Activated CD8-positive, alpha-beta T cell treated with anti-CD3 and anti-CD28 coated beads, Interleukin-2, amount 10 ng/mL, durations not matched to agents 7 days and 5 days (primary cell): ENCODE measurements around the gene TMEM121B. TPM values are rescaled to one million over a fixed set of nuclear protein-coding genes. Genes with fewer than 3 reads are reported as not detected.
"Not testable (repeated sequence)": the region's sequence is repeated elsewhere in the genome, so short reads cannot be mapped to it uniquely, and the experiment has no call there.

ENCODE experiments used
- ATAC-seq: fragments of 150-1000 bp; cut with Tn5 transposase; one replicate; pipeline ENCODE4 v1.10.0; 2021; ENCODE audit warnings: moderate library complexity
- CTCF ChIA-PET: fragments of 350-600 bp; sonication (Branson Sonifier 250); formaldehyde crosslinking; loops from one replicate; lab custom pipeline; 2021; ENCODE audit warnings: antibody characterized with exemption; lab: Charles Lee
- POLR2A ChIA-PET: fragments of 350-600 bp; sonication (Branson Sonifier 250); formaldehyde crosslinking; loops from one replicate; lab custom pipeline; 2021; ENCODE audit warnings: antibody characterized with exemption; lab: Charles Lee
- DNase-seq: peaks from one replicate; pipeline ENCODE4 v3.0.0-alpha.2; 2020
- H3K27ac Mint-ChIP-seq: one replicate; pipeline ENCODE4 v1.8.0; 2021; ENCODE audit warnings: mild to moderate bottlenecking, mixed read lengths
- H3K27me3 Mint-ChIP-seq: one replicate; pipeline ENCODE4 v1.8.0; 2021; ENCODE audit warnings: low read depth, mixed read lengths
- H3K36me3 Mint-ChIP-seq: one replicate; pipeline ENCODE4 v1.8.0; 2021; ENCODE audit warnings: low read depth, mixed read lengths
- H3K4me1 Mint-ChIP-seq: one replicate; pipeline ENCODE4 v1.8.0; 2021; ENCODE audit warnings: low read depth, mixed read lengths
- H3K4me3 Mint-ChIP-seq: one replicate; pipeline ENCODE4 v1.8.0; 2021; ENCODE audit warnings: mild to moderate bottlenecking, mixed read lengths
- H3K9me3 Mint-ChIP-seq: one replicate; pipeline ENCODE4 v1.8.0; 2022; ENCODE audit warnings: mixed read lengths; ENCODE audit not compliant: insufficient read depth
- total RNA-seq, 2 experiments: library from RNA; stranded (reverse); gene quantifications; one replicate each; pipeline ENCODE4 v1.2.3, GENCODE V29; 2021

The TMEM121B gene
- total RNA-seq, 2 experiments from 2014 or later, result 0.11 to 0.18 TPM

DNA sequence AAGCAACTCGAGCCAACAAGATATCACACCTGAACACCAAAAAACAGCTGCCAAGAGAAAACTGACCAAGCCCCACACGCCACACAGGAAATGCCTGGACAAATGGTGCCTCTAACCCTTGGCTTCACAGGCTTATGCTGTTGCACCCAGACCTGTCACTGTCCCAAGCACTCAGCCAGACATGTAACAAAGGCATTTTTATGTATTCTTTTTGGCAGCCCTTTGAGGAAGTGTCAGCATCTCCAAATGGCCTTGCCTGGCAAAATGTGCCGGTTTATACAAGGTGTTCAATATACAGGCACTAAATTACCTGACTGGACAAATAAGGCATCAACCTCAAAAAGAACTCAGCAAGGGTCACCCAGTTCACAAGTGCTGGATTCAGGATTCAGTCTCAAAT lies 31.8 kb upstream of the TMEM121B start:
- peaks cover 31% of the 10 kb centered on the region for H3K4me1 Mint-ChIP-seq
- H3K27me3 Mint-ChIP-seq, result no peaks in the 10 kb centered on the region
- no peaks in the 10 kb centered on the region for H3K9me3 Mint-ChIP-seq
- H3K27ac Mint-ChIP-seq, result no peak overlapping the region
- no peak overlapping the region for H3K4me3 Mint-ChIP-seq
- no peak for ATAC-seq
- POLR2A ChIA-PET, result no interaction called here
- CTCF ChIA-PET, result interaction anchor here (1.9 kb wide), 1 partner anchor 19 kb away, joined by 5 read pairs; no protein-coding TSS in a partner anchor
- DNase-seq, result no peak
- H3K36me3 Mint-ChIP-seq, result peaks cover 14% of the 10 kb centered on the region

DNA sequence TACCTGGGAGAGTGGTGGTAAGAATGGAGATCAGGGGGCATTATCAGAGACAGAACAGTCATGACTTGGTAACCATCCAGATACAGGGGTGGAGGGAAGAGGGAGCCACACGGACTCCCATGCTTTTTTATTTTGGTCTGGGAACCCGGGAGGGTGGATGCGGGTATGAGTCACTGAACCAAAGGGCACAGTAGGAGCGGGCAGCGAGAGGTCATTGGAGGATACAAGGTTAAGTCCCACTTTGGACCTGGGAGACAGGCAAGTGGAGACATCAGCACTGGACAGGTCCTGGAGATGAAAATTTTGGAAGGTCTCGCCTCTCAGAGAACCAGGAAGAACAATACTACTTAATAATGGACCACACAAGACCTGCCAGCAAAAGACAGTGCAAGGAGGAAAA lies 31.2 kb upstream of the TMEM121B start:
- Mint-ChIP-seq H3K36me3 (peaks cover 20% of the 10 kb centered on the region), H3K9me3 (no peaks in the 10 kb centered on the region), H3K4me3 (no peak overlapping the region), H3K27ac (no peak overlapping the region), H3K27me3 (no peaks in the 10 kb centered on the region), H3K4me1 (peaks cover 26% of the 10 kb centered on the region)
- no peak for ATAC-seq
- POLR2A ChIA-PET, result no interaction called here
- CTCF ChIA-PET, result interaction anchor here (1.9 kb wide), 1 partner anchor 19 kb away, joined by 5 read pairs; no protein-coding TSS in a partner anchor
- no peak for DNase-seq

DNA sequence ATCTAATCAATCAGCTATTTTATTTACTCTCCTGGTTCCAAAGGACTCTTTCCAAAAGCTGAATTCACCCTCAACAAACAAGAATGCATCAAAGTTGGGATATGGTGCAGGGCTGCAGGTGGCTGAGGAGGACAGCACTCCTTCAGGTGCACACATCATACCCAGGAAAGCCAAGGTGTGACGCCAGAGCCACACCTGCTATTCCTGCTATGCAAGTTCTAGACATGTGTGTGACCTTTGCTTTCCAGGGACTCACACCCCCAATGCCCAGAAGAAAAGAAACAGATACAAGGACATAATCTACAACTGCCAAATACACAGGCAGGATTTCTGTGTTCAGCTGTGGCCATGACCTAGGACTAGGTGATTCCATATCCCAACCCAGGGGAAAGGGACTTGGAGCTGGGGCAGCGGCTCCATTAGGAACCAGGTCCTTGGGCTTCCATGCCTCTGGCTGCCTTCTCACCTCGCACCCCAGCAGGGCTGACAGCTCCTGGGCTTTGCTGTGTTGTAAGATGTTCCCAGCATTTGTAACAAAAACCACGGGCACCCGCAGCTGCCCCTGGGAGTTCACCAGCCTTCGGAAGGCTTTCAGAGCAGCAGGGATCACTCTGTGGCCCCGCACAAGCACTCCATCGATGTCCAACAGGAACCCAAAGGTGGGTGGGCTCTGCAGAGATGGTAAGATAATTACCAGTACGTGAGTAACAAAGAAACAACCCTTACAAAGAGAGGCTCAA lies 28.1 kb upstream of the TMEM121B start:
- CTCF ChIA-PET, result interaction anchor here (2.1 kb wide), 1 partner anchor 22 kb away, joined by 9 read pairs; no protein-coding TSS in a partner anchor

DNA sequence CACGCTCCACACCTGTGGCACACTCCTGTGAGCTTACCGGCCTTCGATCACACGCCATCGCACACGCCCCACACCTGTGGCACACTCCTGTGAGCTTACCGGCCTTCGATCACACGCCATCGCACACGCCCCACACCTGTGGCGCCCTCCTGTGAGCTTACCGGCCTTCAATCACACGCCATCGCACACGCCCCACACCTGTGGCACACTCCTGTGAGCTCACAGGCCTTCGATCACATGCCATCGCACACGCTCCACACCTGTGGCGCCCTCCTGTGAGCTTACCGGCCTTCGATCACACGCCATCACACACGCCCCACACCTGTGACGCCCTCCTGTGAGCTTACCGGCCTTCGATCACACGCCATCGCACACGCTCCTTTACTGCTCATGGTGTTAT lies 26.3 kb upstream of the TMEM121B start:
- H3K27me3 Mint-ChIP-seq, H3K27ac Mint-ChIP-seq, ATAC-seq, POLR2A ChIA-PET, H3K4me3 Mint-ChIP-seq, H3K9me3 Mint-ChIP-seq, DNase-seq: not testable (repeated sequence)
- Mint-ChIP-seq H3K4me1 (peaks cover 13% of the 10 kb centered on the region), H3K36me3 (peaks cover 25% of the 10 kb centered on the region)
- CTCF ChIA-PET, result interaction anchor here (1.2 kb wide), 1 partner anchor 73 kb away, joined by 3 read pairs; no protein-coding TSS in a partner anchor

More for the DNA sequence above, 28.1 kb upstream of the TMEM121B start:
- ATAC-seq (no peak), DNase-seq (no peak)
- no peak overlapping the region for H3K4me3 Mint-ChIP-seq
- no peaks in the 10 kb centered on the region for H3K9me3 Mint-ChIP-seq
- no peak overlapping the region for H3K27ac Mint-ChIP-seq
- peaks cover 13% of the 10 kb centered on the region for H3K4me1 Mint-ChIP-seq
- no peaks in the 10 kb centered on the region for H3K27me3 Mint-ChIP-seq
- peaks cover 18% of the 10 kb centered on the region for H3K36me3 Mint-ChIP-seq
- POLR2A ChIA-PET, result no interaction called here

DNA sequence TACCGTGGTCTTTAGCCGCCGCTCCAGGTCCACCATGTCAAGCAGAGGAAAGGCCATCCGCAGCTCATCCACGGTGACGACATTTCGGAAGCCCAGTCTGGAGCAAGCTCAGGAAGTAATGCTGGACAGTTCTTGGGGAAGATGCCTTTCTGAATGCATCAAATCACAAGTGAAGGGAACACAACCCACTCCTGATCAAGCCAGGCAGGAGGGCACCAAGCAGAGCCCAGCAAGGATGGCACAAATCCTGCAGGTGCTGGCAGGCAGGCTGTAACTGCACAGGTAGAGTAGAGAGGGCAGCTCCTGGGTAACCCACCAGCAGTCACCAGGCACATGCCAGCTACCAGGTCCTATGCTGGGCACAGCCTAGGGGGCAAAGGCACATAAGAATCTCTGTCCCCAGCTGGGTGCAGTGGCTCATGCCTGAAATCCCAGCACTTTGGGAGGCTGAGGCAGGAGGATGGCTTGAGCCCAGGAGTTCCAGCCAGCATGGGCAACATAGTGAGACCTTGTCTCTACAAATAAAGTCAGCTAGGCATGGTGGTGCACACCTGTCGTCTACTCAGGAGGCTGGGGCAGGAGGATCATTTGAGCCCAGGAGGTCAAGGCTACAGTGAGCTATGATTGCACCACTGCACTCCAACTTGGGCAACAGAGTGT lies 24.0 kb upstream of the TMEM121B start:
- peak overlapping the region; percentile 34 for H3K27ac Mint-ChIP-seq
- POLR2A ChIA-PET, result interaction anchor here (0.5 to 0.7 kb wide), 2 partner anchors 29 to 35 kb away, joined by 3 read pairs; no protein-coding TSS in a partner anchor
- peaks cover 27% of the 10 kb centered on the region for H3K36me3 Mint-ChIP-seq
- CTCF ChIA-PET, result interaction anchor here (0.5 to 1.6 kb wide), 2 partner anchors 27 to 345 kb away, joined by 3 to 5 read pairs; no protein-coding TSS in a partner anchor
- no peaks in the 10 kb centered on the region for H3K27me3 Mint-ChIP-seq
- peaks cover 8% of the 10 kb centered on the region for H3K4me1 Mint-ChIP-seq
- no peaks in the 10 kb centered on the region for H3K9me3 Mint-ChIP-seq
- ATAC-seq (no peak), DNase-seq (no peak)
- no peak overlapping the region for H3K4me3 Mint-ChIP-seq

DNA sequence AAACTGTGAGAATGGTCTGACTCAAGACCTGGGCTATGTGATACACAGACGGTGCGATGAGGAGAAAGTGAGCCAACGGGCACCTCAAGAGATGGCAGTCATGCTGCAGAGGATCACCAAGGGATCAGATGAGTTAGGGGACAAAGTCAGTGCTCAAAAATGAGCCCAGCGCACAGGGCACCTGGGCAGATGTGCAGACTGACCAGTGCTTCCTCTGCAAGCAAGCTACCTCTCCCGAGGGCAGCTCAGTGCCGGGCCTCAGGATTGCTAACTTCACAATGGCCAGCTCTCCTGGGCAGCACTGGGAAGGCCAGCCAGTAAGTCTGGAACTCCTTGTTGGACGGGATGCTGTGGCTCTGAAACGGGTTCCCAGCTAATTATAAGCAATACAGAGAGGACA lies 22.7 kb upstream of the TMEM121B start:
- Mint-ChIP-seq H3K27me3 (no peaks in the 10 kb centered on the region), H3K9me3 (no peaks in the 10 kb centered on the region), H3K27ac (no peak overlapping the region), H3K4me3 (no peak overlapping the region), H3K36me3 (peaks cover 31% of the 10 kb centered on the region), H3K4me1 (peaks cover 5% of the 10 kb centered on the region)
- POLR2A ChIA-PET, result no interaction called here
- ATAC-seq (no peak), DNase-seq (no peak)
- CTCF ChIA-PET, result no interaction called here

DNA sequence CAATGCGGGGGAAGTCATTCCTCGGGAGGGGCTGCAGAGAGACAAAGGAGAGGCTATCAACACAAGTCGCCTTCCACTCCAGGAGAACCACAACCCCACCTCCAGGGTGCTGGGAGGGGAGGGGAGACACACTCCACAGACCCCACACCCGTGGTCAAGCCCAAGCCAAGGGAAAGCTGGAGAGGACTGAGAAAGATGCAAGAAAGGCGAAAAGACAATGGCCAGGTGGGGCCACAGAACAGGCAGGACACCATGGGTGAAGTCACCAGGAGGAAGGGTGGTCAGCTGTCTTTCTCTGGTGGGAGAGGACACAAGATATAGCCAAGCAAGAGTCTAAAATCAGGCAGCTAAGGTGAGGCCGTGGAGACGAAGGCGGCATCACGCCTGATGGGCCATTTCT lies 21.9 kb upstream of the TMEM121B start:
- Mint-ChIP-seq H3K36me3 (peaks cover 34% of the 10 kb centered on the region), H3K9me3 (no peaks in the 10 kb centered on the region), H3K4me3 (no peak overlapping the region), H3K27me3 (no peaks in the 10 kb centered on the region), H3K27ac (no peak overlapping the region), H3K4me1 (no peaks in the 10 kb centered on the region)
- no peak for ATAC-seq
- ChIA-PET POLR2A (no interaction called here), CTCF (interaction anchor here (0.7 to 1.3 kb wide), 2 partner anchors 19 to 225 kb away, joined by 3 read pairs; no protein-coding TSS in a partner anchor)
- no peak for DNase-seq

DNA sequence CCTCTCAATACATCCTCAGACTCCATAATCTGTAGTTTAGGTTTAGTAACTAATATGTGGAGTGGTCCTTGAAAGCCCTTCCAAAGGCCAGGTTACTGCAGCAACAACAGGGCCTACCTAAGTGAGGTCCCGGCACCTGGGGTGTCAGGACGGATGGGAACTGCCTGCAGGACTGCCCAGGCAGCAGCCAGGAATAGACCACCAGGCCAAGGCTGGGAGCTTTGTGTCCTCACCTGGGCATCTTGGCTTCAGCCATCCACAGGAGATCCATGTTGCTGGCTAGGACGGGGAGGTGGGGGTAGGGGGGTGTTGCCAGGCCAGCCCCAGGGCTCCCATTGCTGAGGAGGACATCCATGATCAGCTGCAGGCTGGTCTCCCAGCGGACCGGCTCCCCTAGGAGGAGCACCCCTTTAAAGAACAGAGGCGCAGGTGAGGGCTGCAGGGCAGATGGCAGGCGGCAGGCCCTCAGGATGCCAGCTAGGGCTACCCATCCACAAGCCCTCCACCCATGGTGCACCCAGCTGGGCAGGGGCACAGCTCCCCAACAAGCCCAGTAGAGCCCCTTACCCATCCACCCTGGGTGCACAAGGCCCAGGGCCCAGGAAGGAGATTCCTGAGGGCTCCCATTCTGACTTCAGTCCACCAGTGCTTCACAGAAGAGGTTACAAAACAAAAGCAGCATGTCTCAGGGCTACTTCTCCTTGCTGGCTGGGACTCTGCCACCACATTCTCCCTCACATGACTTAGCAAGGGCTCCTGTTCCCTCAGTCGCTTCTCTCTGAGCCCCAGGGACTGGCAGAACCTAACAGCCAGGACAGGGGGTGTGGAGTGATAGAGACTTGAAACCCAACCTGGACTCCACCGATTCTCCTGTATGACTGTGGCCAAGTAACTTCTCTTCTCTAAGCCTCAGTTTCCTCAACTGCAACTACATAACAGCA lies 19.9 kb upstream of the TMEM121B start:
- DNase-seq, result no peak
- ATAC-seq, result no peak
- H3K27me3 Mint-ChIP-seq, result no peaks in the 10 kb centered on the region
- H3K27ac Mint-ChIP-seq, result peak overlapping the region; percentile 67
- no peak overlapping the region for H3K4me3 Mint-ChIP-seq
- H3K36me3 Mint-ChIP-seq, result peaks cover 29% of the 10 kb centered on the region
- no peaks in the 10 kb centered on the region for H3K4me1 Mint-ChIP-seq
- POLR2A ChIA-PET, result no interaction called here
- no peaks in the 10 kb centered on the region for H3K9me3 Mint-ChIP-seq
- CTCF ChIA-PET, result interaction anchor here (0.9 kb wide), 1 partner anchor 30 kb away, joined by 3 read pairs; no protein-coding TSS in a partner anchor

DNA sequence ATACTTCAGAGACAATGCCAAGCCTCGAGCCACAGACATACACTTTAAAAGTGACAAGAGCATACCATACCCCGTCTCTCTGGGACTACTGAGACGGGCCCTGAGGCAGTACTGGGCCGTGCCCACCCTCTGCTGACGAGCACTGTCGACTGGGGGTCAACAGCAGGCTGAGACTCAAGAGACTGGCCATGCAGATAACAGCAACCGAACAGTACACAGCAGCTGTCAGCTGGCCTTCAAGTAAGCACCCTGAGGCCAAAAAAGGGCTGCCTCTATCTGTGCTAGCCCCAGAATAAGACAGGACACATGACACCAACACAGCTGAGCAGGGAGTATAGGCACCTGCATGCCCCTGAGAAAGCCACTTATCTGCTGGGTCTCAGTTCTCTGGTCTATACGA lies 18.9 kb upstream of the TMEM121B start:
- CTCF ChIA-PET, result no interaction called here
- Mint-ChIP-seq H3K27me3 (no peaks in the 10 kb centered on the region), H3K4me3 (no peak overlapping the region), H3K9me3 (no peaks in the 10 kb centered on the region), H3K4me1 (no peaks in the 10 kb centered on the region), H3K36me3 (peaks cover 28% of the 10 kb centered on the region), H3K27ac (no peak overlapping the region)
- POLR2A ChIA-PET, result no interaction called here
- DNase-seq, result no peak
- ATAC-seq, result no peak

DNA sequence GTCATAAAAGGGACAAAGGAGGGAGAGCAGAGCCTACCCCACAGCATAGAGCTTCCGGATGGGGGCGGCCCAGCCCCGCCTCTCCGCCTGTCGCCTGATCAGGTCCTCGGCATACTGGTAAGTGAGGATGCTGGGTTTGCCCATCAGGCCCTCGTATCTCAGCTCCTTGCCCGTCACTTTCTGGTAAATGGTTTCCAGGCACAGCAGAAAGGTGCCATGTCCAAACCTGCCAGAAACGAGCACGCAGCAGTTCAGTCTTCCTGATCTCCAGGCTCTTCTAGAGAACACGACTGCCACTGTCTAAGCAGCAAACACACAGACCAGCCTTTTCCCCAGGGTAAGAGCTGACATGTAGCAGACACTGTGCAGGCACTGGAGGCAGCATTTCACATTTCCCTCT lies 17.4 kb upstream of the TMEM121B start:
- Mint-ChIP-seq H3K27ac (no peak overlapping the region), H3K36me3 (peaks cover 25% of the 10 kb centered on the region), H3K4me1 (no peaks in the 10 kb centered on the region), H3K27me3 (no peaks in the 10 kb centered on the region), H3K4me3 (no peak overlapping the region), H3K9me3 (no peaks in the 10 kb centered on the region)
- ATAC-seq (no peak), DNase-seq (no peak)
- ChIA-PET POLR2A (no interaction called here), CTCF (interaction anchor here (1.0 kb wide), 1 partner anchor 33 kb away, joined by 3 read pairs; no protein-coding TSS in a partner anchor)

DNA sequence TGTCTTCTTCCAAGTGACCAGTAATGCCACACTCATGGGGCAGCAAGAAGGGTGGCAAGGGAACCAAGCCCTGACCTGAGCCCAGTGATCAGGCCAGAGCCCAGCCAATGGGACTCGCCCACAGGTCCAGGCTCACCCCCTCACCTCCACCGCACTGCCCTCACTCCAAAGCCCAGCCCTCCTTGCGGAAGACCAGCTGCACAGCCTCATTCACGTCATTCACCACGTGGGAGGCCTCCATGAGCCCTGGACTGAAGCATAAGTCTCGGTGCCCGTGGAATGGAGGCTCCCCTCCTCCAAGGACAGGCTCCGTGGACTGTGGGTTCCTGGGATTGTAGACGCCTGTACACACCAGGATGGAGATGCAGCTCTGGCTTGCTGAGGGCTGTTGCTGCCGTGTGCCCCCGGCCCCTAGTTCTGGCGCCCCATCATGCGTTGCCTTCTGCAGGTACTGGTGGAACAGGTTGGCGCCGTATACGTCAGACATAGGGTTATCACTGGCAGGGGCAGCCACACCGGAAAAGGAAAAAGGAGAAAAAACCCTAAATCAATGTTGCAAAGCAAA lies 16.8 kb upstream of the TMEM121B start:
- no peaks in the 10 kb centered on the region for H3K27me3 Mint-ChIP-seq
- no peaks in the 10 kb centered on the region for H3K9me3 Mint-ChIP-seq
- H3K36me3 Mint-ChIP-seq, result peaks cover 24% of the 10 kb centered on the region
- no peak overlapping the region for H3K27ac Mint-ChIP-seq
- DNase-seq (no peak), ATAC-seq (no peak)
- CTCF ChIA-PET, result no interaction called here
- no peak overlapping the region for H3K4me3 Mint-ChIP-seq
- POLR2A ChIA-PET, result no interaction called here
- H3K4me1 Mint-ChIP-seq, result no peaks in the 10 kb centered on the region
